ENCODE data around the gene MAB21L1.
A peak's percentile ranks its signal among the peaks of the same experiment; 100 is the strongest.

GRCh38 chr13:35518337-35518946 lies 42.0 kb upstream of the MAB21L1 start:
- TF ChIP-seq TOX (CRISPR knock-in tag; IDR thresholded peaks at IDR 0.05; ENCODE audit: borderline replicate concordance), result peak; percentile 84
- TF ChIP-seq BACH2 (CRISPR knock-in tag; IDR thresholded peaks at IDR 0.05; ENCODE audit: borderline replicate concordance), result no peak
- no peak for TF ChIP-seq PPARA (CRISPR knock-in tag; IDR thresholded peaks at IDR 0.05; ENCODE audit: borderline replicate concordance)
- TF ChIP-seq ZNF565 (CRISPR knock-in tag; conservative IDR thresholded peaks at IDR 0.05; ENCODE audit: low read depth), result no peak
- TF ChIP-seq PATZ1 (CRISPR knock-in tag; IDR thresholded peaks at IDR 0.05; ENCODE audit: borderline replicate concordance), result no peak
- no peak for TF ChIP-seq ZFP3 (CRISPR knock-in tag; IDR thresholded peaks at IDR 0.05)
- TF ChIP-seq CSRNP3 (CRISPR knock-in tag; IDR thresholded peaks at IDR 0.05), result no peak
- no peak for TF ChIP-seq SNAI2 (CRISPR knock-in tag; IDR thresholded peaks at IDR 0.05)
- TF ChIP-seq GLIS3 (CRISPR knock-in tag; IDR thresholded peaks at IDR 0.05), result no peak
- no peak for TF ChIP-seq ARNTL (CRISPR knock-in tag; IDR thresholded peaks at IDR 0.05; ENCODE audit: borderline replicate concordance, low read depth)
- TF ChIP-seq RARB (CRISPR knock-in tag; IDR thresholded peaks at IDR 0.05), result no peak
- no peak for TF ChIP-seq ZNF70 (CRISPR knock-in tag; IDR thresholded peaks at IDR 0.05)
- TF ChIP-seq TCF4 (CRISPR knock-in tag; IDR thresholded peaks at IDR 0.05; ENCODE audit: borderline replicate concordance), result no peak

All from SK-N-SH treated with all-trans-retinoic acid at 6 μM for 48 hours (cell line).